ENCODE data around the gene DDAH2.
"Not testable (repeated sequence)": the region's sequence is repeated elsewhere in the genome, so short reads cannot be mapped to it uniquely, and the experiment has no call there.

The DDAH2 gene

GRCh38 chr6:31713991-31714684, 15.0 kb downstream of the DDAH2 start:
- no peak overlapping the region for H3K27ac ChIP-seq (ENCODE audit: insufficient read depth, low read length, poor library complexity, severe bottlenecking)
- H3K4me3 ChIP-seq (ENCODE audit: insufficient read depth, low read depth, low read length, poor library complexity, severe bottlenecking), result no peak overlapping the region
- DNase-seq, result no peak
- no peaks in the 10 kb centered on the region for H3K9me3 ChIP-seq (ENCODE audit: control insufficient read depth, low read length)
- peaks cover 3% of the 10 kb centered on the region for H3K4me1 ChIP-seq (ENCODE audit: control insufficient read depth, insufficient read depth, low read length, poor library complexity, severe bottlenecking)
- H3K36me3 ChIP-seq (ENCODE audit: control insufficient read depth, insufficient read depth, low read length), result no peaks in the 10 kb centered on the region
- H3K27me3 ChIP-seq (replicated peaks; ENCODE audit: control insufficient read depth, insufficient read depth, low read length, poor library complexity, severe bottlenecking), result no peaks in the 10 kb centered on the region

- H3K9me3 ChIP-seq (ENCODE audit: control insufficient read depth, low read length), result no peaks in the 10 kb centered on the region
- H3K27me3 ChIP-seq (replicated peaks; ENCODE audit: control insufficient read depth, insufficient read depth, low read length, poor library complexity, severe bottlenecking), result no peaks in the 10 kb centered on the region
- H3K27ac ChIP-seq (ENCODE audit: insufficient read depth, low read length, poor library complexity, severe bottlenecking), result no peak overlapping the region
- no peaks in the 10 kb centered on the region for H3K36me3 ChIP-seq (ENCODE audit: control insufficient read depth, insufficient read depth, low read length)
- H3K4me1 ChIP-seq (ENCODE audit: control insufficient read depth, insufficient read depth, low read length, poor library complexity, severe bottlenecking), result peaks cover 3% of the 10 kb centered on the region
- no peak overlapping the region for H3K4me3 ChIP-seq (ENCODE audit: insufficient read depth, low read depth, low read length, poor library complexity, severe bottlenecking)
- DNase-seq, result no peak
Observed at GRCh38 chr6:31713465-31713864, 15.6 kb downstream of the DDAH2 start.

- no peak for DNase-seq
- no peak overlapping the region for H3K4me3 ChIP-seq (ENCODE audit: insufficient read depth, low read depth, low read length, poor library complexity, severe bottlenecking)
- no peaks in the 10 kb centered on the region for H3K9me3 ChIP-seq (ENCODE audit: control insufficient read depth, low read length)
- no peaks in the 10 kb centered on the region for H3K36me3 ChIP-seq (ENCODE audit: control insufficient read depth, insufficient read depth, low read length)
- H3K4me1 ChIP-seq (ENCODE audit: control insufficient read depth, insufficient read depth, low read length, poor library complexity, severe bottlenecking), result peaks cover 3% of the 10 kb centered on the region
- no peaks in the 10 kb centered on the region for H3K27me3 ChIP-seq (replicated peaks; ENCODE audit: control insufficient read depth, insufficient read depth, low read length, poor library complexity, severe bottlenecking)
- no peak overlapping the region for H3K27ac ChIP-seq (ENCODE audit: insufficient read depth, low read length, poor library complexity, severe bottlenecking)
Observed at GRCh38 chr6:31712296-31712695, 16.8 kb downstream of the DDAH2 start.

GRCh38 chr6:31711233-31711632, 17.9 kb downstream of the DDAH2 start:
- no peak for DNase-seq
- no peaks in the 10 kb centered on the region for H3K36me3 ChIP-seq (ENCODE audit: control insufficient read depth, insufficient read depth, low read length)
- H3K9me3 ChIP-seq (ENCODE audit: control insufficient read depth, low read length), result no peaks in the 10 kb centered on the region
- H3K4me1 ChIP-seq (ENCODE audit: control insufficient read depth, insufficient read depth, low read length, poor library complexity, severe bottlenecking), result peaks cover 3% of the 10 kb centered on the region
- no peak overlapping the region for H3K27ac ChIP-seq (ENCODE audit: insufficient read depth, low read length, poor library complexity, severe bottlenecking)
- H3K27me3 ChIP-seq (replicated peaks; ENCODE audit: control insufficient read depth, insufficient read depth, low read length, poor library complexity, severe bottlenecking), result no peaks in the 10 kb centered on the region
- H3K4me3 ChIP-seq (ENCODE audit: insufficient read depth, low read depth, low read length, poor library complexity, severe bottlenecking), result no peak overlapping the region

- Histone ChIP-seq H3K4me3 (ENCODE audit: insufficient read depth, low read depth, low read length, poor library complexity, severe bottlenecking) (no peak overlapping the region), H3K9me3 (ENCODE audit: control insufficient read depth, low read length) (no peaks in the 10 kb centered on the region), H3K36me3 (ENCODE audit: control insufficient read depth, insufficient read depth, low read length) (no peaks in the 10 kb centered on the region), H3K4me1 (ENCODE audit: control insufficient read depth, insufficient read depth, low read length, poor library complexity, severe bottlenecking) (peaks cover 3% of the 10 kb centered on the region), H3K27ac (ENCODE audit: insufficient read depth, low read length, poor library complexity, severe bottlenecking) (no peak overlapping the region), H3K27me3 (replicated peaks; ENCODE audit: control insufficient read depth, insufficient read depth, low read length, poor library complexity, severe bottlenecking) (no peaks in the 10 kb centered on the region)
- no peak for DNase-seq
Observed at GRCh38 chr6:31710523-31711219, 18.4 kb downstream of the DDAH2 start.

GRCh38 chr6:31709157-31709556, 19.9 kb downstream of the DDAH2 start:
- H3K4me1 ChIP-seq (ENCODE audit: control insufficient read depth, insufficient read depth, low read length, poor library complexity, severe bottlenecking); H3K36me3 ChIP-seq (ENCODE audit: control insufficient read depth, insufficient read depth, low read length); H3K27me3 ChIP-seq (replicated peaks; ENCODE audit: control insufficient read depth, insufficient read depth, low read length, poor library complexity, severe bottlenecking); H3K27ac ChIP-seq (ENCODE audit: insufficient read depth, low read length, poor library complexity, severe bottlenecking); H3K9me3 ChIP-seq (ENCODE audit: control insufficient read depth, low read length); H3K4me3 ChIP-seq (ENCODE audit: insufficient read depth, low read depth, low read length, poor library complexity, severe bottlenecking); DNase-seq: not testable (repeated sequence)

- no peak overlapping the region for H3K27ac ChIP-seq (ENCODE audit: insufficient read depth, low read length, poor library complexity, severe bottlenecking)
- H3K9me3 ChIP-seq (ENCODE audit: control insufficient read depth, low read length), result no peaks in the 10 kb centered on the region
- H3K4me3 ChIP-seq (ENCODE audit: insufficient read depth, low read depth, low read length, poor library complexity, severe bottlenecking), result no peak overlapping the region
- DNase-seq, result no peak
- no peaks in the 10 kb centered on the region for H3K27me3 ChIP-seq (replicated peaks; ENCODE audit: control insufficient read depth, insufficient read depth, low read length, poor library complexity, severe bottlenecking)
- no peaks in the 10 kb centered on the region for H3K36me3 ChIP-seq (ENCODE audit: control insufficient read depth, insufficient read depth, low read length)
- H3K4me1 ChIP-seq (ENCODE audit: control insufficient read depth, insufficient read depth, low read length, poor library complexity, severe bottlenecking), result peaks cover 3% of the 10 kb centered on the region
Observed at GRCh38 chr6:31708224-31708623, 20.9 kb downstream of the DDAH2 start.

GRCh38 chr6:31707701-31708100, 21.4 kb downstream of the DDAH2 start:
- no peak for DNase-seq
- Histone ChIP-seq H3K4me1 (ENCODE audit: control insufficient read depth, insufficient read depth, low read length, poor library complexity, severe bottlenecking) (peaks cover 3% of the 10 kb centered on the region), H3K36me3 (ENCODE audit: control insufficient read depth, insufficient read depth, low read length) (no peaks in the 10 kb centered on the region), H3K27me3 (replicated peaks; ENCODE audit: control insufficient read depth, insufficient read depth, low read length, poor library complexity, severe bottlenecking) (no peaks in the 10 kb centered on the region), H3K27ac (ENCODE audit: insufficient read depth, low read length, poor library complexity, severe bottlenecking) (no peak overlapping the region), H3K4me3 (ENCODE audit: insufficient read depth, low read depth, low read length, poor library complexity, severe bottlenecking) (no peak overlapping the region), H3K9me3 (ENCODE audit: control insufficient read depth, low read length) (no peaks in the 10 kb centered on the region)

- Histone ChIP-seq H3K9me3 (ENCODE audit: control insufficient read depth, low read length) (no peaks in the 10 kb centered on the region), H3K4me3 (ENCODE audit: insufficient read depth, low read depth, low read length, poor library complexity, severe bottlenecking) (no peak within 1 kb of the TSS), H3K36me3 (ENCODE audit: control insufficient read depth, insufficient read depth, low read length) (no peaks in the 10 kb centered on the region), H3K27ac (ENCODE audit: insufficient read depth, low read length, poor library complexity, severe bottlenecking) (no peak within 1 kb of the TSS), H3K4me1 (ENCODE audit: control insufficient read depth, insufficient read depth, low read length, poor library complexity, severe bottlenecking) (peaks cover 12% of the 10 kb centered on the region), H3K27me3 (replicated peaks; ENCODE audit: control insufficient read depth, insufficient read depth, low read length, poor library complexity, severe bottlenecking) (no peaks in the 10 kb centered on the region)
- no peak for DNase-seq
Observed at GRCh38 chr6:31706599-31706998, 22.5 kb downstream of the DDAH2 start, which contains the start of gene LY6G6F. Gene LY6G6F, plus strand, starts transcription at chr6:31706866. Its CDS starts 41 bp downstream, at chr6:31706907.

- Histone ChIP-seq H3K4me3 (ENCODE audit: insufficient read depth, low read depth, low read length, poor library complexity, severe bottlenecking) (no peak overlapping the region), H3K27me3 (replicated peaks; ENCODE audit: control insufficient read depth, insufficient read depth, low read length, poor library complexity, severe bottlenecking) (no peaks in the 10 kb centered on the region), H3K27ac (ENCODE audit: insufficient read depth, low read length, poor library complexity, severe bottlenecking) (no peak overlapping the region), H3K9me3 (ENCODE audit: control insufficient read depth, low read length) (no peaks in the 10 kb centered on the region), H3K36me3 (ENCODE audit: control insufficient read depth, insufficient read depth, low read length) (no peaks in the 10 kb centered on the region), H3K4me1 (ENCODE audit: control insufficient read depth, insufficient read depth, low read length, poor library complexity, severe bottlenecking) (peaks cover 15% of the 10 kb centered on the region)
- DNase-seq, result no peak
Observed at GRCh38 chr6:31705931-31706330, 23.2 kb downstream of the DDAH2 start.
